Measurements from ENCODE around the gene TOPBP1. TPM values are rescaled to one million over a fixed set of nuclear protein-coding genes. Genes with fewer than 3 reads are reported as not detected.

TOPBP1 gene
- polyA plus RNA-seq, 1 donor (not counting 4 experiments of a cell fraction or from before 2014, with no cell fraction given): 26.1 TPM

DNA sequence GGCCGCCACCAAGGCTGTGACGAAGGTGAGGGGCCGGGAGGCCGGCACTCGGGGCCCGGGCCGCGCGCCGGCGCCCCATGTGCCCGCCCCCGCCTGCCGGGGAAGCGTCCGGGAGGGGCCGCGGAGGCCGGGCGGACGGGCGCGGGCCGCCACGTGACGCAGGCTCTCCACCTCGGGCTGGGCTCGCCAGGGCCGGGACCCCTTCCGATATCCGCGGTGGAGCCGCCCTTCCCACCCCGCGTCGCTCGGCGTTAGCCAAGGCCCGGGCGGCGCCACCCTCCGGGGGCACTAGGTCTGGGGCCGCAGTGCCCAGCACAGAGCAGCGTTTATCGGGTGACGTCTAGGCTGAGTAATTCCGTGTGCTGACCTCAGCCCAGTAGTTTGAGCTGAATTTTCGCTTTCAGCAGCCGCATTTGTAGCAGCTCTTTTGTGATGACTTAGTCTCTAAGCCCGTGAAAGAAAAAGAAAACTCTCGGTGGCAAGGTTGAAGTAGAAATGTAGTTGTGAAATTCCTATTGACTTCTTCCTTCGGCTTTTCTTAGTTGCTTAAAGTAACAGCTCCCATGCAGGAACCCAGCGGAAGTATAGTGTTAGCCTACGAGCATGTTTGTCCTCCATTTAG is 87.4 kb downstream of the TOPBP1 start:
- H3K79me2 ChIP-seq (ENCODE audit: control insufficient read depth, insufficient read depth, low read length): peaks cover 55% of the 10 kb centered on the region
- TF ChIP-seq EZH2 (IDR thresholded peaks at IDR 0.05; ENCODE audit: low read length): no peak
- TF ChIP-seq CTCF (optimal IDR thresholded peaks at IDR 0.05 in 1 of 3, IDR thresholded peaks at IDR 0.05 in 1 of 3, conservative IDR thresholded peaks at IDR 0.05 in 1 of 3; ENCODE audit: extremely low read depth in 1 of 3, insufficient read depth in 2 of 3, low read length in 3 of 3): peak in 1 of 3 experiments; percentile 27
- peak overlapping the region; percentile 80 to 92 (median 84) for H3K4me3 ChIP-seq (ENCODE audit: control insufficient read depth in 2 of 3, extremely low read depth in 1 of 3, insufficient read depth in 2 of 3, low read depth in 1 of 3, low read length in 3 of 3)
- dilution Hi-C loops (cut with MboI; ENCODE audit: extremely low pct_ligation_motif_present, low sequenced_read_pairs): no loop called here
- H3K27ac ChIP-seq (ENCODE audit: control insufficient read depth, insufficient read depth, low read length): peak overlapping the region; percentile 86
- peak overlapping the region; percentile 98 for H3K4me2 ChIP-seq (ENCODE audit: control insufficient read depth, extremely low read depth, insufficient read depth, low read depth, low read length)
- H3K4me1 ChIP-seq (ENCODE audit: control insufficient read depth, extremely low read depth, insufficient read depth, low read length): peaks cover 60% of the 10 kb centered on the region
- H2AFZ ChIP-seq (ENCODE audit: control insufficient read depth, low read length): no peak overlapping the region
- H3K9me3 ChIP-seq (ENCODE audit: control insufficient read depth, low read depth, low read length): no peaks in the 10 kb centered on the region
- peaks cover 9 to 38% of the 10 kb centered on the region in 2 experiments for H3K36me3 ChIP-seq (ENCODE audit: control insufficient read depth in 2 of 2, extremely low read depth in 1 of 2, insufficient read depth in 2 of 2, low read length in 2 of 2)
- no peaks in the 10 kb centered on the region for H3K27me3 ChIP-seq (ENCODE audit: control insufficient read depth, extremely low read depth, insufficient read depth, low read length)
- peaks cover 30% of the 10 kb centered on the region for H4K20me1 ChIP-seq (ENCODE audit: control insufficient read depth, extremely low read depth, insufficient read depth, low read length)
- H3K9me1 ChIP-seq (ENCODE audit: control insufficient read depth, extremely low read depth, insufficient read depth, low read length): no peaks in the 10 kb centered on the region
- DNase-seq (ENCODE audit: low read depth, low spot score) (no peak), FAIRE-seq (no peak)
- H3K9ac ChIP-seq (ENCODE audit: control insufficient read depth, extremely low read depth, insufficient read depth, low read length): peak overlapping the region; percentile 85

DNA sequence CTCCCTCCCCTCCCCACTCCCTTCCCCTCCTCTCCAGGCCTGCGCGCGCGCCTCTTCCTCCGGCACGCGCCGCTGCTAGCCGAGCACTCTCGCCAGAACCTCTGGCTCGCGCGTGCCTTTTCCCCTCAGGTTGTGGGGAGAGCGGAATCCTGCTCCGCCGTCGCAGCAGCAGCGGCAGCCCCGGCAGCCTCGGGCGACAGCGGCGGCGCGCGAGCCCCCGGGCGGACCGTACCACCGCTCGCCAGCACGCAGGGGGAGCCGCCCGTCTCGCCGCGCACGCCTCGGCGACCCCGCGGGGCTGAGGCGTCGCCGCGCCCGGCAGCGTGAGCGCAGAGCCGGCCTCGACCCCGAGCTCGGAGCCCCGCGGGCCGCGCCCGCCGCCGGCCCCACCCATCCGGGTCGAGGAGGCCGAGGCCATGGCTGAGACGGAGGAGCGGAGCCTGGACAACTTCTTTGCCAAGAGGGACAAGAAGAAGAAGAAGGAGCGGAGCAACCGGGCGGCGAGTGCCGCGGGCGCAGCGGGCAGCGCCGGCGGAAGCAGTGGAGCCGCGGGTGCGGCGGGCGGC is 88.0 kb downstream of the TOPBP1 start, which contains the start of gene CDV3:
Gene CDV3 (plus strand): TSS at position 58 of the 566 bp plus-strand sequence. CDS start 359 bp downstream, at position 417.
- Histone ChIP-seq H3K27me3 (ENCODE audit: control insufficient read depth, extremely low read depth, insufficient read depth, low read length) (no peaks in the 10 kb centered on the region), H3K4me3 (ENCODE audit: control insufficient read depth in 2 of 3, extremely low read depth in 1 of 3, insufficient read depth in 2 of 3, low read depth in 1 of 3, low read length in 3 of 3) (peak within 1 kb of the TSS; percentile 80 to 92 (median 84)), H3K79me2 (ENCODE audit: control insufficient read depth, insufficient read depth, low read length) (peaks cover 49% of the 10 kb centered on the region), H2AFZ (ENCODE audit: control insufficient read depth, low read length) (peak within 1 kb of the TSS; percentile 73), H3K9me1 (ENCODE audit: control insufficient read depth, extremely low read depth, insufficient read depth, low read length) (no peaks in the 10 kb centered on the region), H3K27ac (ENCODE audit: control insufficient read depth, insufficient read depth, low read length) (peak within 1 kb of the TSS; percentile 89), H4K20me1 (ENCODE audit: control insufficient read depth, extremely low read depth, insufficient read depth, low read length) (peaks cover 24% of the 10 kb centered on the region), H3K4me2 (ENCODE audit: control insufficient read depth, extremely low read depth, insufficient read depth, low read depth, low read length) (peak within 1 kb of the TSS; percentile 98), H3K4me1 (ENCODE audit: control insufficient read depth, extremely low read depth, insufficient read depth, low read length) (peaks cover 62% of the 10 kb centered on the region), H3K9me3 (ENCODE audit: control insufficient read depth, low read depth, low read length) (no peaks in the 10 kb centered on the region), H3K9ac (ENCODE audit: control insufficient read depth, extremely low read depth, insufficient read depth, low read length) (peak within 1 kb of the TSS; percentile 85), H3K36me3 (ENCODE audit: control insufficient read depth in 2 of 2, extremely low read depth in 1 of 2, insufficient read depth in 2 of 2, low read length in 2 of 2) (peaks cover 5 to 31% of the 10 kb centered on the region in 2 experiments)
- DNase-seq (ENCODE audit: low read depth, low spot score) (no peak), FAIRE-seq (no peak)
- TF ChIP-seq EZH2 (IDR thresholded peaks at IDR 0.05; ENCODE audit: low read length) (no peak), CTCF (optimal IDR thresholded peaks at IDR 0.05 in 1 of 3, IDR thresholded peaks at IDR 0.05 in 1 of 3, conservative IDR thresholded peaks at IDR 0.05 in 1 of 3; ENCODE audit: extremely low read depth in 1 of 3, insufficient read depth in 2 of 3, low read length in 3 of 3) (no peak)
- dilution Hi-C loops (cut with MboI; ENCODE audit: extremely low pct_ligation_motif_present, low sequenced_read_pairs): no loop called here
